Endodermal cell (in vitro differentiated cells): Measurements from ENCODE around the gene TTC28. TPM values are rescaled to one million over a fixed set of nuclear protein-coding genes. Genes with fewer than 3 reads are reported as not detected.

Source experiments
- DNase-seq: peaks from one replicate; pipeline ENCODE4 v3.0.0-alpha.2; 2017
- H3K27ac ChIP-seq: 2 replicates; pipeline ENCODE4 v1.5.1; 2013; ENCODE audit warnings: mild to moderate bottlenecking, low read depth, low read length, moderate library complexity
- H3K27me3 ChIP-seq: 2 replicates; pipeline ENCODE4 v1.6.1; 2013; ENCODE audit warnings: mild to moderate bottlenecking, low read length, moderate library complexity; ENCODE audit not compliant: insufficient read depth, control insufficient read depth, poor library complexity, severe bottlenecking
- H3K36me3 ChIP-seq: 2 replicates; pipeline ENCODE4 v1.7.0; 2013; ENCODE audit warnings: mild to moderate bottlenecking, low read length, moderate library complexity; ENCODE audit not compliant: control insufficient read depth, insufficient read depth
- H3K4me1 ChIP-seq: one replicate; pipeline ENCODE4 v1.7.0; 2013; ENCODE audit warnings: low read length; ENCODE audit not compliant: control insufficient read depth, insufficient read depth
- H3K4me3 ChIP-seq: 2 replicates; pipeline ENCODE4 v1.5.1; 2013; ENCODE audit warnings: mild to moderate bottlenecking, low read length, moderate library complexity
- H3K9ac ChIP-seq: 2 replicates; pipeline ENCODE4 v1.6.1; 2013; ENCODE audit warnings: mild to moderate bottlenecking, low read length, moderate library complexity; ENCODE audit not compliant: poor library complexity, severe bottlenecking; ENCODE audit errors: extremely low read depth
- H3K9me3 ChIP-seq: 2 replicates; pipeline ENCODE4 v1.6.1; 2013; ENCODE audit warnings: mild to moderate bottlenecking, low read length, moderate library complexity; ENCODE audit not compliant: control insufficient read depth
- H3K27ac Mint-ChIP-seq: 2 replicates; pipeline ENCODE4 v1.8.0; 2020; ENCODE audit warnings: mixed read lengths
- H3K27me3 Mint-ChIP-seq: 2 replicates; pipeline ENCODE4 v1.8.0; 2021; ENCODE audit warnings: mild to moderate bottlenecking, mixed read lengths; ENCODE audit not compliant: insufficient read depth
- H3K36me3 Mint-ChIP-seq: 2 replicates; pipeline ENCODE4 v1.8.0; 2020; ENCODE audit warnings: low read depth, mixed read lengths
- H3K4me1 Mint-ChIP-seq: 2 replicates; pipeline ENCODE4 v1.8.0; 2020; ENCODE audit warnings: mixed read lengths
- H3K4me3 Mint-ChIP-seq: 2 replicates; pipeline ENCODE4 v1.8.0; 2020; ENCODE audit warnings: mild to moderate bottlenecking, moderate library complexity, mixed read lengths
- H3K9me3 Mint-ChIP-seq: 2 replicates; pipeline ENCODE4 v1.8.0; 2020; ENCODE audit warnings: mild to moderate bottlenecking, mixed read lengths
- CTCF ChIP-seq: fragments of 200-600 bp; sonication (generic); conservative IDR thresholded peaks from 2 replicates; pipeline ENCODE4 v1.5.0; 2021; ENCODE audit warnings: antibody characterized with exemption, mild to moderate bottlenecking
- WGBS, 2 experiments: methylation state at CpG; one replicate each; pipeline versions ENCODE4 v1.1.5 to v1.1.7; 2013; ENCODE audit warnings: missing lambda C conversion rate in 2 of 2, mixed read lengths in 1 of 2; ENCODE audit not compliant: insufficient coverage in 1 of 2, insufficient read length in 1 of 2; 5-methylcytosine and 5-hydroxymethylcytosine counted together
- total RNA-seq, 2 donors: library from RNA; stranded (reverse); fragmentation: NEBNext Ultra II Directional in 1 of 2; extraction: Animal tissue kit (Norgen Biotek cat#: 25700) in 1 of 2; gene quantifications; 2 replicates in 1 of 2; 3 replicates in 1 of 2; pipeline ENCODE4 v1.2.1, GENCODE V29; 2021

Gene TTC28
- total RNA-seq, 2 donors from 2014 or later = 28.6 to 34.0 TPM

GRCh38 chr22:28589102-28589750 lies 90.4 kb downstream of the TTC28 start:
- no peaks in the 10 kb centered on the region for H3K36me3 ChIP-seq
- no peak overlapping the region for H3K4me3 ChIP-seq
- no peaks in the 10 kb centered on the region for H3K9me3 ChIP-seq
- peaks cover 7% of the 10 kb centered on the region for H3K4me1 Mint-ChIP-seq
- H3K9me3 Mint-ChIP-seq = no peaks in the 10 kb centered on the region
- no peaks in the 10 kb centered on the region for H3K36me3 Mint-ChIP-seq
- no peak overlapping the region for H3K27ac Mint-ChIP-seq
- H3K9ac ChIP-seq = no peak overlapping the region
- 92 to 100% methylated on average over 1 to 2 of the region's 2 CpGs for WGBS, 2 experiments
- no peak overlapping the region for H3K4me3 Mint-ChIP-seq
- no peaks in the 10 kb centered on the region for H3K27me3 Mint-ChIP-seq
- no peaks in the 10 kb centered on the region for H3K27me3 ChIP-seq
- no peak for TF ChIP-seq CTCF
- H3K27ac ChIP-seq = no peak overlapping the region
- H3K4me1 ChIP-seq = peaks cover 3% of the 10 kb centered on the region
- DNase-seq = no peak

GRCh38 chr22:28585324-28585723 lies 94.3 kb downstream of the TTC28 start:
- no peaks in the 10 kb centered on the region for H3K9me3 ChIP-seq
- Mint-ChIP-seq H3K4me3 (no peak overlapping the region), H3K4me1 (peaks cover 7% of the 10 kb centered on the region), H3K27ac (no peak overlapping the region), H3K27me3 (no peaks in the 10 kb centered on the region), H3K9me3 (no peaks in the 10 kb centered on the region), H3K36me3 (no peaks in the 10 kb centered on the region)
- H3K27ac ChIP-seq = no peak overlapping the region
- no peak overlapping the region for H3K9ac ChIP-seq
- DNase-seq = peak; percentile 52
- TF ChIP-seq CTCF = no peak
- H3K4me3 ChIP-seq = no peak overlapping the region
- 79 to 83% methylated on average over 7 to 11 of the region's 11 CpGs for WGBS, 2 experiments
- H3K36me3 ChIP-seq = no peaks in the 10 kb centered on the region
- H3K4me1 ChIP-seq = peaks cover 3% of the 10 kb centered on the region
- H3K27me3 ChIP-seq = no peaks in the 10 kb centered on the region

GRCh38 chr22:28582806-28583205 lies 96.8 kb downstream of the TTC28 start:
- 50 to 91% methylated on average over 2 to 3 of the region's 3 CpGs for WGBS, 2 experiments
- Mint-ChIP-seq H3K36me3 (no peaks in the 10 kb centered on the region), H3K9me3 (no peaks in the 10 kb centered on the region), H3K27ac (no peak overlapping the region), H3K27me3 (no peaks in the 10 kb centered on the region), H3K4me1 (no peaks in the 10 kb centered on the region), H3K4me3 (no peak overlapping the region)
- H3K27me3 ChIP-seq = no peaks in the 10 kb centered on the region
- no peak for TF ChIP-seq CTCF
- H3K9ac ChIP-seq = no peak overlapping the region
- no peak for DNase-seq
- H3K9me3 ChIP-seq = no peaks in the 10 kb centered on the region
- no peaks in the 10 kb centered on the region for H3K4me1 ChIP-seq
- no peak overlapping the region for H3K4me3 ChIP-seq
- no peaks in the 10 kb centered on the region for H3K36me3 ChIP-seq
- H3K27ac ChIP-seq = no peak overlapping the region
